Measurements from ENCODE around the gene CASP7. TPM values are rescaled to one million over a fixed set of nuclear protein-coding genes. Genes with fewer than 3 reads are reported as not detected.

Gene CASP7
- total and polyA plus RNA-seq, 10 of the 15 experiments (the other 5 are each of a cell fraction or from before 2014, with no cell fraction given), result 23.7 to 34.4 (median 28.7) TPM

- no peak for TF ChIP-seq NR2C2 (IDR thresholded peaks at IDR 0.05; ENCODE audit: borderline replicate concordance, control insufficient read depth, insufficient read length, low read depth)
- no peak for TF ChIP-seq SIX5 (IDR thresholded peaks at IDR 0.05; ENCODE audit: low read depth, low read length, severe bottlenecking)
- TF ChIP-seq LARP7 (IDR thresholded peaks at IDR 0.05), result no peak
- TF ChIP-seq, protein P1, sequence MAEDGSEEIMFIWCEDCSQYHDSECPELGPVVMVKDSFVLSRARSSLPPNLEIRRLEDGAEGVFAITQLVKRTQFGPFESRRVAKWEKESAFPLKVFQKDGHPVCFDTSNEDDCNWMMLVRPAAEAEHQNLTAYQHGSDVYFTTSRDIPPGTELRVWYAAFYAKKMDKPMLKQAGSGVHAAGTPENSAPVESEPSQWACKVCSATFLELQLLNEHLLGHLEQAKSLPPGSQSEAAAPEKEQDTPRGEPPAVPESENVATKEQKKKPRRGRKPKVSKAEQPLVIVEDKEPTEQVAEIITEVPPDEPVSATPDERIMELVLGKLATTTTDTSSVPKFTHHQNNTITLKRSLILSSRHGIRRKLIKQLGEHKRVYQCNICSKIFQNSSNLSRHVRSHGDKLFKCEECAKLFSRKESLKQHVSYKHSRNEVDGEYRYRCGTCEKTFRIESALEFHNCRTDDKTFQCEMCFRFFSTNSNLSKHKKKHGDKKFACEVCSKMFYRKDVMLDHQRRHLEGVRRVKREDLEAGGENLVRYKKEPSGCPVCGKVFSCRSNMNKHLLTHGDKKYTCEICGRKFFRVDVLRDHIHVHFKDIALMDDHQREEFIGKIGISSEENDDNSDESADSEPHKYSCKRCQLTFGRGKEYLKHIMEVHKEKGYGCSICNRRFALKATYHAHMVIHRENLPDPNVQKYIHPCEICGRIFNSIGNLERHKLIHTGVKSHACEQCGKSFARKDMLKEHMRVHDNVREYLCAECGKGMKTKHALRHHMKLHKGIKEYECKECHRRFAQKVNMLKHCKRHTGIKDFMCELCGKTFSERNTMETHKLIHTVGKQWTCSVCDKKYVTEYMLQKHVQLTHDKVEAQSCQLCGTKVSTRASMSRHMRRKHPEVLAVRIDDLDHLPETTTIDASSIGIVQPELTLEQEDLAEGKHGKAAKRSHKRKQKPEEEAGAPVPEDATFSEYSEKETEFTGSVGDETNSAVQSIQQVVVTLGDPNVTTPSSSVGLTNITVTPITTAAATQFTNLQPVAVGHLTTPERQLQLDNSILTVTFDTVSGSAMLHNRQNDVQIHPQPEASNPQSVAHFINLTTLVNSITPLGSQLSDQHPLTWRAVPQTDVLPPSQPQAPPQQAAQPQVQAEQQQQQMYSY (CRISPR knock-in tag; IDR thresholded peaks at IDR 0.05), result no peak
- peak; percentile 94 for TF ChIP-seq JUNB (IDR thresholded peaks at IDR 0.05)
- no peak for TF ChIP-seq RAD51 (IDR thresholded peaks at IDR 0.05)
- no peak for TF ChIP-seq NKRF (conservative IDR thresholded peaks at IDR 0.05)
- no peak for TF ChIP-seq SP1 (IDR thresholded peaks at IDR 0.05; ENCODE audit: low read depth, low read length)
- no peak for TF ChIP-seq ZNF274 (IDR thresholded peaks at IDR 0.05; ENCODE audit: insufficient read depth, insufficient read length)
- TF ChIP-seq STAT3 (IDR thresholded peaks at IDR 0.05; ENCODE audit: low read depth, low read length), result no peak
- TF ChIP-seq, protein P2, sequence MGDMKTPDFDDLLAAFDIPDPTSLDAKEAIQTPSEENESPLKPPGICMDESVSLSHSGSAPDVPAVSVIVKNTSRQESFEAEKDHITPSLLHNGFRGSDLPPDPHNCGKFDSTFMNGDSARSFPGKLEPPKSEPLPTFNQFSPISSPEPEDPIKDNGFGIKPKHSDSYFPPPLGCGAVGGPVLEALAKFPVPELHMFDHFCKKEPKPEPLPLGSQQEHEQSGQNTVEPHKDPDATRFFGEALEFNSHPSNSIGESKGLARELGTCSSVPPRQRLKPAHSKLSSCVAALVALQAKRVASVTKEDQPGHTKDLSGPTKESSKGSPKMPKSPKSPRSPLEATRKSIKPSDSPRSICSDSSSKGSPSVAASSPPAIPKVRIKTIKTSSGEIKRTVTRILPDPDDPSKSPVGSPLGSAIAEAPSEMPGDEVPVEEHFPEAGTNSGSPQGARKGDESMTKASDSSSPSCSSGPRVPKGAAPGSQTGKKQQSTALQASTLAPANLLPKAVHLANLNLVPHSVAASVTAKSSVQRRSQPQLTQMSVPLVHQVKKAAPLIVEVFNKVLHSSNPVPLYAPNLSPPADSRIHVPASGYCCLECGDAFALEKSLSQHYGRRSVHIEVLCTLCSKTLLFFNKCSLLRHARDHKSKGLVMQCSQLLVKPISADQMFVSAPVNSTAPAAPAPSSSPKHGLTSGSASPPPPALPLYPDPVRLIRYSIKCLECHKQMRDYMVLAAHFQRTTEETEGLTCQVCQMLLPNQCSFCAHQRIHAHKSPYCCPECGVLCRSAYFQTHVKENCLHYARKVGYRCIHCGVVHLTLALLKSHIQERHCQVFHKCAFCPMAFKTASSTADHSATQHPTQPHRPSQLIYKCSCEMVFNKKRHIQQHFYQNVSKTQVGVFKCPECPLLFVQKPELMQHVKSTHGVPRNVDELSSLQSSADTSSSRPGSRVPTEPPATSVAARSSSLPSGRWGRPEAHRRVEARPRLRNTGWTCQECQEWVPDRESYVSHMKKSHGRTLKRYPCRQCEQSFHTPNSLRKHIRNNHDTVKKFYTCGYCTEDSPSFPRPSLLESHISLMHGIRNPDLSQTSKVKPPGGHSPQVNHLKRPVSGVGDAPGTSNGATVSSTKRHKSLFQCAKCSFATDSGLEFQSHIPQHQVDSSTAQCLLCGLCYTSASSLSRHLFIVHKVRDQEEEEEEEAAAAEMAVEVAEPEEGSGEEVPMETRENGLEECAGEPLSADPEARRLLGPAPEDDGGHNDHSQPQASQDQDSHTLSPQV (IDR thresholded peaks at IDR 0.05), result no peak
- TF ChIP-seq PBX3 (IDR thresholded peaks at IDR 0.05; ENCODE audit: insufficient replicate concordance, low read depth, low read length), result no peak
- peak in 1 of 2 experiments; percentile 25; a peak in 1 of 4 replicates for TF ChIP-seq IKZF2 (IDR thresholded peaks at IDR 0.05)
- TF ChIP-seq, protein P3, sequence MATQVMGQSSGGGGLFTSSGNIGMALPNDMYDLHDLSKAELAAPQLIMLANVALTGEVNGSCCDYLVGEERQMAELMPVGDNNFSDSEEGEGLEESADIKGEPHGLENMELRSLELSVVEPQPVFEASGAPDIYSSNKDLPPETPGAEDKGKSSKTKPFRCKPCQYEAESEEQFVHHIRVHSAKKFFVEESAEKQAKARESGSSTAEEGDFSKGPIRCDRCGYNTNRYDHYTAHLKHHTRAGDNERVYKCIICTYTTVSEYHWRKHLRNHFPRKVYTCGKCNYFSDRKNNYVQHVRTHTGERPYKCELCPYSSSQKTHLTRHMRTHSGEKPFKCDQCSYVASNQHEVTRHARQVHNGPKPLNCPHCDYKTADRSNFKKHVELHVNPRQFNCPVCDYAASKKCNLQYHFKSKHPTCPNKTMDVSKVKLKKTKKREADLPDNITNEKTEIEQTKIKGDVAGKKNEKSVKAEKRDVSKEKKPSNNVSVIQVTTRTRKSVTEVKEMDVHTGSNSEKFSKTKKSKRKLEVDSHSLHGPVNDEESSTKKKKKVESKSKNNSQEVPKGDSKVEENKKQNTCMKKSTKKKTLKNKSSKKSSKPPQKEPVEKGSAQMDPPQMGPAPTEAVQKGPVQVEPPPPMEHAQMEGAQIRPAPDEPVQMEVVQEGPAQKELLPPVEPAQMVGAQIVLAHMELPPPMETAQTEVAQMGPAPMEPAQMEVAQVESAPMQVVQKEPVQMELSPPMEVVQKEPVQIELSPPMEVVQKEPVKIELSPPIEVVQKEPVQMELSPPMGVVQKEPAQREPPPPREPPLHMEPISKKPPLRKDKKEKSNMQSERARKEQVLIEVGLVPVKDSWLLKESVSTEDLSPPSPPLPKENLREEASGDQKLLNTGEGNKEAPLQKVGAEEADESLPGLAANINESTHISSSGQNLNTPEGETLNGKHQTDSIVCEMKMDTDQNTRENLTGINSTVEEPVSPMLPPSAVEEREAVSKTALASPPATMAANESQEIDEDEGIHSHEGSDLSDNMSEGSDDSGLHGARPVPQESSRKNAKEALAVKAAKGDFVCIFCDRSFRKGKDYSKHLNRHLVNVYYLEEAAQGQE (IDR thresholded peaks at IDR 0.05; ENCODE audit: low read depth, low read length), result no peak
- peak; percentile 65; the same call in 1 of the 2 replicates for TF ChIP-seq TCF7 (IDR thresholded peaks at IDR 0.05; ENCODE audit: borderline replicate concordance)
Observed at GRCh38 chr10:113666682-113667252, 12.9 kb upstream of the CASP7 start (continued).
